IPS-18c (cell line): Measurements from ENCODE around the gene AAR2.
A peak's percentile ranks its signal among the peaks of the same experiment; 100 is the strongest.

ENCODE experiments used
- H3K4me3 ChIP-seq: 2 replicates; pipeline ENCODE4 v1.7.0; 2013; ENCODE audit warnings: low read depth, mild to moderate bottlenecking, low read length, moderate library complexity; ENCODE audit not compliant: insufficient read depth
- H3K9me3 ChIP-seq: one replicate; pipeline ENCODE4 v1.6.1; 2013; ENCODE audit warnings: mild to moderate bottlenecking, low read length, moderate library complexity; ENCODE audit not compliant: control insufficient read depth, insufficient read depth

Gene AAR2, protein sequence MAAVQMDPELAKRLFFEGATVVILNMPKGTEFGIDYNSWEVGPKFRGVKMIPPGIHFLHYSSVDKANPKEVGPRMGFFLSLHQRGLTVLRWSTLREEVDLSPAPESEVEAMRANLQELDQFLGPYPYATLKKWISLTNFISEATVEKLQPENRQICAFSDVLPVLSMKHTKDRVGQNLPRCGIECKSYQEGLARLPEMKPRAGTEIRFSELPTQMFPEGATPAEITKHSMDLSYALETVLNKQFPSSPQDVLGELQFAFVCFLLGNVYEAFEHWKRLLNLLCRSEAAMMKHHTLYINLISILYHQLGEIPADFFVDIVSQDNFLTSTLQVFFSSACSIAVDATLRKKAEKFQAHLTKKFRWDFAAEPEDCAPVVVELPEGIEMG

DNA sequence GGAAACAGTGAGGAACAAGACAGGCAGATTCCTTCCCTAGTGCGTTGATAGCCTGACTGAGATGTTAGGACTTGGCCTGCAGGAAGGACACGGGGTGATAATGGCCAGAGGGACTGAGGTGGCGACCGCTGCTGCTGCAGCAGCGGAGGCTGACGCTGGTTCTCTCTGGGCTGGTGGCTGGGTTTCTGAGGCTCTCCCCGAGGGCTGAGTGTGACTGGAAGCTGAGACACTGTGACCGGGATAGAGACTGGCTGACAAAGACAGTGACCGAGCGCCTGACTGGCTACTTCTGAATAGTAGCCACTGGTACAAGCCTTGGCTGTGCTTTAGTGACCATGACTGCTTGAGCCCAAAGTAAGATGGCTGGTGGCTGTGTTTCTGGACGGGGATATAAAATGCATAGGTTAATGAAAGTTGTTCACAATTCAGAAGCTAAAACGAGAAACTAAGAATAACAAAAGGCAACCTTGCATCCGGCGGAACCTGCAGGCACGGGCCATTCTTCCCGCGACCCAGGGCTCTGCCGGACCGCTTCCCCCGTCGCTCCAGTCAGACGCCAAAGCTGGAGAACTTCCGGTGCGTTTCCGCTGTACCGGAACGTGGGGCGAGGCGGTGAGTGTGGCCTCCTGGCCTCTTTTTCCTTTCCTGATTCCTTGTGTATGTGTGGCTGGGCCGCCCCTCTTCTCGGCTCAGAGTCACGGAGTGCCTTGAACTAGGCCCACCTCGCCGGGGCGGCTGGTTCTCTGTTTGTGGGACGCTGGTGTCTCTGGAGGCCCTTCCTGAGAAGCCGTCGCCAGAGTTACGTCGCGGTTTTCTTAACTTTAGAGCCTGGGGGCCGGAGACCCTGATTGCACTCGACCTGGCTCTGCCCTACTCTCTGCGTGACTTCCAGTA is at the start of gene AAR2:
TSS of gene AAR2 (plus strand) at position 587 of the 894 bp plus-strand sequence. CDS start 3,391 bp downstream, outside the sequence.
- peak within 1 kb of the TSS; percentile 81 for H3K4me3 ChIP-seq
- H3K9me3 ChIP-seq, result no peaks in the 10 kb centered on the region

DNA sequence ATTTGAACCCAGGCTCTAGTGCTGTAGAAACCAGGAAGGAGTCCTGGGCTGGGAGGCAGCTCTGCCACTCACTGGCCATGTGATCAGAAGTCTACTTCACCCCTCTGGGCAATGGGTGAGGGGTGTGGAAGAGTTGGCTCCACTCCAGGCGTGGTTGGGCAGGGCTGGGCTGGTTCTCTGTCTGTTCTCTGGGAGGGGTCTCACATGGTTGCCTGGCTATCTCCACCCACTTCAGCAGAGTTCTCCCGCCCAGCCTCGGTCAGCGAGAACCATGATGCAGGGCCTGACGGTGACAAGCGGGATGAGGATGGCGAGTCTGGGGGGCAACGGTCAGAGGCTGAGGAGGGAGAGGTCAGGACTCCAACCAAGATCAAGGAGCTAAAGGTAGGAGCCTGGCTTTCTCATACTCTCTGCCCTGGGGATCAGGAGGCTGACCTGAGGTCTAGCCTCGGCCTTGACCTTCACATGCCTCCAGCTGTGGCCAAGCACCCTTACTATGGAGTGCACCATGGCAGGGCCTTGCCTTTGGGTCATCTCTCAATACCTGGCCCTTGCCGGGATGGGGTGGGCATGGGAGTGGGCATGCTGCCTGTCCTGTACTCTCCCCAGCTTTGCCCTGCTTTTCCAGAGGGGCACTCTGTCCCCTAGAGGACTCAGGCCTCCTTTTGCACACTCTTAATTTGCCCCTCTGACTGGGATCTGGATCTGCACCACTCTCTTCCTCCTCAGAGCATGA is 42.1 kb upstream of the AAR2 start:
- Histone ChIP-seq H3K4me3 (no peak overlapping the region), H3K9me3 (no peaks in the 10 kb centered on the region)

DNA sequence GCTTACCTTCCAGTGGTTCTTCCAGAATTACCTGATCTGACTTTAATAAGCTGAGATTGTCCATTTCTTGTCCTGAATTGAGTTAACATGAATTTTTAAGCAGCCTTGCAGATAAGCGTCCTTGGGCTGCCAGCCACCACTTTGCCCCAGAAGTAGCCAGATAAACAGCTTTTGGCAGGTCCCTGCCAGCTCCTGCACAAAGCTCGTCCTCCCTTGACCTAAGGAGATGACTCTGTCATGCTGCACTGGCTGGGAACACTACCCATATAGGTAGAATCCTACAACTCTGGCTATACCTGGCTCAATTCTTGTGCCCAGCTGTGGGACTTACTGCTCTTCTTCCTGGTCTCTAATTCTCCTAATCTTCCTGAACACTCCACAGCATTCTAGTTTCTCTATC is 39.6 kb upstream of the AAR2 start:
- Histone ChIP-seq H3K9me3 (no peaks in the 10 kb centered on the region), H3K4me3 (no peak overlapping the region)

DNA sequence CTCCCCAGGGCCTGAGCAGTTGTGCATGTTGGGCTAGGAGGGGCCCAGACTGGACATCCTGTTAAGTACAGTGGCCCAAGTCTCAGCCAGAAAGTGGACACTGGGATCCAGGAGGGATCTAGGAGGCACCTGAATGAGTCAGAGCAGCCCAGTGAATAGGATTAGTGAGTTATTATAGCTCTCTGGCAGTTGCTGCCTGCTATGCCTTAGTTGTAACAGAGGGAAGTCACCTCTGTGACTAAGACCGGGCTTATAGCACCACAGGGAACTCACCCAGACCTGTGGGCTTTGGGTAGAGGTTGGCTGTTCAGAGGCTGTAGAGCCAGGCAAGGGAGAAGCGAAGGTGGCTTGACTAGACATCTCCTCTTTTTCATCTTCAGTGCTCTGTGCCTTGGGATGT is 39.0 kb upstream of the AAR2 start:
- no peak overlapping the region for H3K4me3 ChIP-seq
- no peaks in the 10 kb centered on the region for H3K9me3 ChIP-seq

DNA sequence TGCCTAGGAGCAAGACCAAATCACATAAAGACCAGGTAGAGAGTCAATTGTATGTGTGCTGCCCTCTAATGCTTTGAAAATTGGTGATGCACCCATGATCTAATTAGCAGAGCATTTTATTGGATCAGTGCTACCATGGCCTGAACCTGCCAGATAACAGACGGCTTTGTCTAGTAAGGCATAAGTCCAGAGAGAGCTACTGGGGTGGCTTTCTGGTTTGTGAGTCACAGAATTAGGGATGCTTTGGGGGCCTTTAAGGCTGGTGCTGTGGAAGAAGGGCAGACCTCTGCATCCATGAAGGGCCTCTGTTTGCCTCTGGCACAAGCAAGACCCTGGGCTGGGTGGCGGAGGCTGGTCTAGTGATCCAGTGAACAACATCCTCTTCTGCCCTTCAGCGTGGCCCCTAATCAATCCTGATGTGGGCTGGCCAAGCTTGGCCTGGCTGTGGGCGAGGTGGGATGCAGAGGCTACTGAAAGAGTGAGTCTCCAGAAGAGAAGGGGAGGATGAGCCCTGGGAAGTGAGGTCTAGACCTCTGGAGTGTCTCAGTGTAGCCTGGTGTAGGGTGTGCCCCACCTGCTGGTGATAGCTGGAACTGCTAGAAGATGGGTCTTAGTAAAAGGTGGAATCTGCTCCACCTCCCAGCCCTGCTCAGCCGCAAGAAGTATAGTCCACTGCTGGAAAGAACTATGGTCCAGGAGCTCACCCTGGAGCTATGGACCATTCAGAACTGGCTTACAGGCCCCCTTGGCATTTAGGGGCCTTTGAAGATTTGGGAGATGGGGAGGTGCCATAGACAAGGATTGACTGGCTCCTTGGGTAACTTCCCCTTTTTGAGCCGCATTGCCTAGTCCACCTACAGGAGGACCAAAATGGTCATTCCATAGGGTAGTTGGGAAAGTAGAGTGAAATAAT is 36.7 kb upstream of the AAR2 start:
- no peak overlapping the region for H3K4me3 ChIP-seq

DNA sequence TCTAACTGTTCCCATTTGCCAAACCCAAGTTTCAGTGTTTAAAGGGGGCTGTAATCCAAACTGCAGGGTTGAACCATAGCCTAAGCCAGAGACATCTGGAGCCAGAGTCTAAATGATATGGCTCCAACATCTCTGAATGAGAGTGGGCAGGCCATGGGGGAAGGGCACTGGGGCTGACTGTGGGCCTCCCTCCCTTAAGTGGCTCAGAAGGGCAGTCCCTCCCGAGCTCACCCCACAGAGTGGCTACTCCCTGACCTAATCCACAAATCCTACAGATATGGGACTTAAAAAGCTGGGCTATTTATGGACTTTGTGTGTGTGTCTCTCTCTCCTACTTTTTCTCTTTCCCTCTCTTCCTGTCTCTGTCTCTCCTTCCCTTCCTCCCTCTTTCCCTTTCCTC is 35.8 kb upstream of the AAR2 start:
- no peaks in the 10 kb centered on the region for H3K9me3 ChIP-seq

More for the DNA sequence above, 36.7 kb upstream of the AAR2 start:
- no peaks in the 10 kb centered on the region for H3K9me3 ChIP-seq

DNA sequence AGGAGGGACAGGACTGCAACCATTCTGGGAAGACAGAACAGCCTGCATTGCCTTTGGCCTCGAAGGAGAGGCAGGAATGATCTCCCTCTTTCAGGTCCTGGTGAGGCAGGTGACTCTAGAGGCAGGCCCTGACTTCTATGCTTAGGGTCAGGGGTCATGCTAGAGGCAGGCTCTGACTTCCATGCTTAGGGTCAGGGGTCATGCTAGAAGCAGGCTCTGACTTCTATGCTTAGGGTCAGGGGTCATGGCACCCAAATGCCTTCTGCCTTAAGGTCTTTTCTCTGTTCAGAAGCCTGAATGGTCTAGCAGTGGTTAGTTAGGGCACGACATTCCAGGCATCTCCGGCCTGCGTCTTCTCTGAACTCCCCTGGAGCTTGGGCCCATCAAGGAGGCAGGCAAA is 35.1 kb upstream of the AAR2 start:
- Histone ChIP-seq H3K4me3 (no peak overlapping the region), H3K9me3 (no peaks in the 10 kb centered on the region)

More for the DNA sequence above, 35.8 kb upstream of the AAR2 start:
- no peak overlapping the region for H3K4me3 ChIP-seq

DNA sequence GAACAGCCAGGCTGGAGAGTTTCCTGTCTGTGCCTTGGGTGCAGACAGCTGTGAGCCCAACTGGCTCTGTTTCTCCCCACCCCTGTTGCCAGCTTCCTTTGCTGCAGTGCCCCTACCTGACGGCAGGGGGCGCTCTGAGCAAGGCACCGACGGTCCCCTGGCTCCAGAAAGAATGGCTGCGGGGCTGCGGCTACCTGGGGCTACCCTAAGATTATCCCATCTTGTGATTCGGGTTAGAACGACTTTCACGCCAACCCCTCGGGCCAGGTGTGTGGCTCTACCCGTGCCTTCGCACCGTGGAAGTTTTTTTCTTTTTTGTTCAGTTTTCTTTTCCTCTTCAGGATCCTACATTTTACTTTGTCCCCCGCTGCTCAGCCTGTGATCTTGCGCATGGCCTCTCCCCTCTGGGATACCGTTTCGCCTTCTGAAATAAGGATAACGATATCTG is 33.4 kb upstream of the AAR2 start:
- Histone ChIP-seq H3K9me3 (no peaks in the 10 kb centered on the region), H3K4me3 (no peak overlapping the region)

DNA sequence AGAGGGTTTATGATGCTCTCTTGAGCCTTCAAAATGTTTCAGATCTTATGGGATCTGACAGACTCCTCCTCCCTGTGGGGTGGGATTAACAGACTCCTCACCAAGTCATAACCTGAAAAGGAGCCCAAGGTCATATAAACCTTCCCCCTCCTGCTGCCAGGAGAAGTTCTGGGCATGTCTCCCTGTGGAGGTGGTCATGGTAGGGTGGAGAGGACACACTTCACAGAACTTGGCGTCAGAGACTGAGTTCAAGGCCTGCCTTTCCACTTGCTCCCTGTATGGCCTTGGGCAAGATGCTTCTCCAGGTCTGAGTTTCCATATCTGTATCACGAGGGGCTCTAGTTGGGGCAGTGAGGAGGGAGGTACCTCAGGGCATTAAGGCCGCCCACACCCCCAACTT is 32.4 kb upstream of the AAR2 start:
- Histone ChIP-seq H3K4me3 (no peak overlapping the region), H3K9me3 (no peaks in the 10 kb centered on the region)

DNA sequence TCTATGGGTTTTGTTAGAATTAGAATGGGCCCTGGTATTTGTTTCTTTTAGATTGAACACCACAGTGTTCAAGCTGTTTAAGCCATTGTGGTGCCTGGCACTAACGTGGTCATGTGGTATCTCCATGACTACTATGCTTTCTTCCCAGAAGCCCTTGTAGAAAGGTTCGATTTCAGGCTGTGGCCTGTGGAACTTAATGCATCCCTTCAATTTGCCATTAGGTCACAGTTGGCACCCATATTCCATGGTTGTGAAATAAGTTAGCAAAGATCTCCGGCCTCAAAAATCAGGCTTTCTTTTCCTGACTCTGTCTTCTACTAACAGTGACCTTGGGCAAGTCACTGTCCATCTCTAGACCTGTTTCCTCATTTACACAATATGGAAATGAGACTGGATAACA is 31.3 kb upstream of the AAR2 start:
- Histone ChIP-seq H3K9me3 (no peaks in the 10 kb centered on the region), H3K4me3 (no peak overlapping the region)

DNA sequence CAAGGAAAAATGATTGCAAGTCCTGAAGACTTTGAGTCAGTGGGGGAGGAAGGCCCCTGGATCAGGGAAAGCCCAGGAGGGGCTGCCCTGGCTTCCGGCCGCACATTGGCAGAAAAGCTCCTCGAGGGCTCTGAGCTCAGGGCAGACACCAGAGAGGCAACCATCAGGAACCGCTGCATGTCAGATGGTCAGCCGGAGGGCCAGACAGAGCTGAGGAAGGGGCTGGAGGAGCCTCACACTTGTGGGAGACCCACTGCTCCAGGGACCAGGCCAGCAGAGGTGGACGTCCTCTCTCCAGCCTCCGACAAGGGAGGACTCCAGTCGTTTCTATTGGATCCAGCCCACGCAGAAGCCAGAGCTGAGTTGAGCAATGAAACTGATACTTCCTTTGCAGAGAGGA is 30.2 kb upstream of the AAR2 start:
- no peaks in the 10 kb centered on the region for H3K9me3 ChIP-seq

DNA sequence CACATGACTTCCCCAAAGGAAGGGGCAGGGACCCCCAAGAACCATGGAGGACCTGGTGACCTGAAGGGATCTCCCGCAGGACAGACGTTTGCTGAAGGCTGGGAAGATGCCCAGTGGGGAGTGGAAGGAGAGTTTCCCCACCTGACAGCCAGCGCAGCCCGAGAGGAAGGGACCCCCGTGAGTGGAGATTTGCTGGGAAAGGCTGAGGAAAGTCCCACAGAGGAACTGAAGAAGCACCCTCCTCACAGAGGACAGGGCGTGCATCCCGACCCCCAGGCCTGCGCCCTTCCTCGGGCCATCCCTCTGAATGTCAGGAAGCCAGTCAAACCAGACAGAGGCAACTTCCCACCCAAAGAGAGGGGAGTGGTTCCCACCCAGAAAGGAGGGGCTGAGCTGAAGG is 29.6 kb upstream of the AAR2 start:
- no peaks in the 10 kb centered on the region for H3K9me3 ChIP-seq
- no peak overlapping the region for H3K4me3 ChIP-seq

More for the DNA sequence above, 30.2 kb upstream of the AAR2 start:
- no peak overlapping the region for H3K4me3 ChIP-seq

DNA sequence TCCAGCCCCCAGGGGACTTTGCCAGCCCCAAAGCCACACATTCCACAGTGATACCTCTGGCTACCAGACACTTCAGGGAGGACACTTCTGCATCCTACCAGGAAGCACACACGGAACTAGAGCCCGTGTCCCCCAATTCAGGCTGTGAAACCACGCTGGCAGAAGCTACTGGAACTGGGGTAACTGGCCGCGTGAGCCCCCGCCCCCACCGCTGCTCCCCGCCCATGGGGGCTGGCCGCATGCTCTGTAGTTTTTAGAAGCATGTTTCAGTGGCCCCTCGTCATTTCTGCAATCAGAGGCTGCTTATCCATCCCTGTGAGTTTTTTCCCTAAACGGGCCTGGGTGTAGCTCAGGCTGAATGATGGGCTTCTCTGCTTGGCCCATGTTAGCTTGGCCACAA is 28.7 kb upstream of the AAR2 start:
- Histone ChIP-seq H3K9me3 (no peaks in the 10 kb centered on the region), H3K4me3 (no peak overlapping the region)

DNA sequence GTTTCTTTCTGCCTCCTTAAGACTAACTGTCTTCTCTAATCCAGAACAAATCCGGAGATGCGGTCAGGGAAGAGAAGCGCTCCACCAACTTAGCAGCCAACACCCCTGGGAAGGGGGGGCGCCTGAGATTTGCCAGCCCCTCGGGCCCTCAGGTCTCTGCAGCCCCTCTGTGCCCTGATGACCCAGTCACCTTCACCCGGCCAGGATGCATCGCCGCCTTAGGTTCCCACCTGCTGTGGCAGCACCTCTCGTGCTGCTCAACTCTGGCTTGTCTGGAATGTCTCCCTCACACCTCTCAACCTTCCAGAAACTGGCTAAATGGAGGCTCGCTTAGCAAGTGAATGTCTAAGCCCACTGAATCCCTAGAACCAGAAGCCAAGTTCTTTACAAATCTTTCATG is 28.0 kb upstream of the AAR2 start:
- H3K4me3 ChIP-seq, result no peak overlapping the region
- no peaks in the 10 kb centered on the region for H3K9me3 ChIP-seq

DNA sequence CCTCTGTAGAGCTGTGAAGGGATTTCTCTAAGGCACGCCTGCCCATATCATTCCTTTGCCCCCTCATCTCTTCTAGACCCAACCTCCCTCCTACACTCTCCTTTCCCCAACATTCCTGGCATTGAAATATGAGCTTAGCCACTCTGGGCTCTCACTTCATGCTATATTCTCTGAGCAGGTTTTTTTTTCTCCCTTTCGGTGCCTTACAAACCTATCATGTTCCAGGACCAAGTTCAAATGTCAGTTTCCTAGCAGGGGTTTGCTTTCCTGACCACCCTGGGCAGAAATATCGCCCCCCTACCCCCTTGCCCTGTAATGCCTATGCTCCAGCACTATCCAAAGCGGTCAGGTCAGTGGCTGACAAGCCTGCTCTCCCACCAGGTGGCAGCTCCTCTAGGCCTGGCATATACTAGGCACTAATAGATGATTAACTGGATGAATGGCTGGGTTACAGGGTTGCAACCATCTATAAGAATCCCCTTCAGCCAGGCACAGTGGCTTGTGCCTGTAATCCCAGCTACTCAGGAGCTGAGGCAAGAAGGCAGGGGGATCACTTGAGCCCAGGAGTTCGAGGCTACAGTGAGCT is 25.7 kb upstream of the AAR2 start:
- no peak overlapping the region for H3K4me3 ChIP-seq
- H3K9me3 ChIP-seq, result no peaks in the 10 kb centered on the region

DNA sequence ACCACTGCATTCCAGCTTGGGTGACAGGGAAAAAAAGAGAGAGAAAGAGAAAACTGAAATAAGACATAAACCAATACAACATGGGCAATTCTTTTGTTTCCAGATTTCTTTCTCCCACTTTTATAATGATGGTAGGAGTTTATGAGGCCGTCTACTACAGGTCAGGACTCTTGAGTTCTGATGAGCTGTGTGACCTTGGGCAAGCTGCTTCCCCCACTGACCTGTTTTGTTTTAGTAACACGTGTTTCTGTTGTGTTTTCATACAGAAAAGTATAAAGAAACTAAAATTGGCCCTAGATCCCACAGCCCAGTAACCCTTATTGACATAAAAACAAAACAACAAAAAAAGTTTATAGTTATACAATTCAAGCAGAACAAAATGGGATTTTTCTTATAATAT is 22.9 kb upstream of the AAR2 start:
- Histone ChIP-seq H3K4me3 (no peak overlapping the region), H3K9me3 (no peaks in the 10 kb centered on the region)
